Measurements from ENCODE around the gene EHMT2.

The EHMT2 gene

DNA sequence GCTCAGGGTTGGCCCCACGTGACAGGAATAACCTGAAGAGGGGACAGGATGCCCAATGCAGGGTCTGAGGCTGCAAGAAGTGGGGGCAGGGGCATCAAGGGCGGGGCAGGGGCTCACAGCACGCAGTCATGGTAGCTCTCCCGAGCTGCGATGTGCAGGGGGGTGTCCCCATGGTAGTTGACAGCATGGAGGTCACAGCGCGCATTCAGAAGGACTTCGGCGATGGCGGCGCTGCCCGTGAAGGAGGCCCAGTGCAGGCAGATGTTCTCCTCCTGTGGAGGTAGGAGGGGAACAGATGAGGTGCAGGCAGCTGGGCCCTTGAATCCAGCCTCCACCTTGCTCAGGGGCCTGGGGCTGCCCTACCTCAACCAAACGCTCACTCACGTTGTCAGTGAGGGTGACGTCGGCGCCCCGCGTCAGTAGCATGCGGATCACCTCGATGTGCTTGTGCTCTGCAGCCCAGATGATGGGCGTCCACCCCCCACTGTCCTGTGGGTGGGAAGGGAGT is 12.9 kb downstream of the EHMT2 start:
- DNase-seq: no peak
- peaks cover 72% of the 10 kb centered on the region for H3K36me3 ChIP-seq (replicated peaks)
- no peaks in the 10 kb centered on the region for H3K27me3 ChIP-seq (replicated peaks)
- TF ChIP-seq, protein P1, sequence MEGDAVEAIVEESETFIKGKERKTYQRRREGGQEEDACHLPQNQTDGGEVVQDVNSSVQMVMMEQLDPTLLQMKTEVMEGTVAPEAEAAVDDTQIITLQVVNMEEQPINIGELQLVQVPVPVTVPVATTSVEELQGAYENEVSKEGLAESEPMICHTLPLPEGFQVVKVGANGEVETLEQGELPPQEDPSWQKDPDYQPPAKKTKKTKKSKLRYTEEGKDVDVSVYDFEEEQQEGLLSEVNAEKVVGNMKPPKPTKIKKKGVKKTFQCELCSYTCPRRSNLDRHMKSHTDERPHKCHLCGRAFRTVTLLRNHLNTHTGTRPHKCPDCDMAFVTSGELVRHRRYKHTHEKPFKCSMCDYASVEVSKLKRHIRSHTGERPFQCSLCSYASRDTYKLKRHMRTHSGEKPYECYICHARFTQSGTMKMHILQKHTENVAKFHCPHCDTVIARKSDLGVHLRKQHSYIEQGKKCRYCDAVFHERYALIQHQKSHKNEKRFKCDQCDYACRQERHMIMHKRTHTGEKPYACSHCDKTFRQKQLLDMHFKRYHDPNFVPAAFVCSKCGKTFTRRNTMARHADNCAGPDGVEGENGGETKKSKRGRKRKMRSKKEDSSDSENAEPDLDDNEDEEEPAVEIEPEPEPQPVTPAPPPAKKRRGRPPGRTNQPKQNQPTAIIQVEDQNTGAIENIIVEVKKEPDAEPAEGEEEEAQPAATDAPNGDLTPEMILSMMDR (IDR thresholded peaks at IDR 0.05; ENCODE audit: low read depth, low read length, missing control alignments): no peak
- in situ Hi-C loops (cut with HindIII; ENCODE audit: low pct_ligation_motif_present, low sequenced_read_pairs): no loop called here
- H3K4me3 ChIP-seq (ENCODE audit: low read depth, low read length): no peak overlapping the region
- no peak overlapping the region for H3K27ac ChIP-seq

DNA sequence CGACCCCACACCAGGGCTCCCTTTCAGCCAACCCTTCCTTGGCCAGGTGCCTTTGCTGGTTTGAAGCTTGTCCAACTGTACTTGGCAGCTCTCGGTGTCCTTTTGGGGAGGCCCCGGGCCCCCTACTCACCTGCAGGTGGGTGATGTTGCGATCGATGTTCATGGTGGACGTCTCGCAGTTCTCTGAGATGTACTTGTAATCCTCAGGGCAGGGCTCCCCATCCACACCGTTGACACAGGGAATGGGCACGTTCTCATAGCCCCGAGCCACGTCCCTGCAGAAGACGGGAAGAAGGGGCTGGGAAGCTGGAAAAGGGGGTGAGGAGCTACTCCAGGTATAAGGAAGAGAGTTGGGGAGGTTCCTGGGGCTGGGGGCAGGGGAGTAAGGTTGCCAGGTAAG is 13.8 kb downstream of the EHMT2 start:
- H3K27me3 ChIP-seq (replicated peaks): no peaks in the 10 kb centered on the region
- DNase-seq: no peak
- no peak overlapping the region for H3K27ac ChIP-seq
- H3K4me3 ChIP-seq (ENCODE audit: low read depth, low read length): no peak overlapping the region
- in situ Hi-C loops (cut with HindIII; ENCODE audit: low pct_ligation_motif_present, low sequenced_read_pairs): no loop called here
- peaks cover 70% of the 10 kb centered on the region for H3K36me3 ChIP-seq (replicated peaks)
- TF ChIP-seq, protein P1 (IDR thresholded peaks at IDR 0.05; ENCODE audit: low read depth, low read length, missing control alignments): no peak

DNA sequence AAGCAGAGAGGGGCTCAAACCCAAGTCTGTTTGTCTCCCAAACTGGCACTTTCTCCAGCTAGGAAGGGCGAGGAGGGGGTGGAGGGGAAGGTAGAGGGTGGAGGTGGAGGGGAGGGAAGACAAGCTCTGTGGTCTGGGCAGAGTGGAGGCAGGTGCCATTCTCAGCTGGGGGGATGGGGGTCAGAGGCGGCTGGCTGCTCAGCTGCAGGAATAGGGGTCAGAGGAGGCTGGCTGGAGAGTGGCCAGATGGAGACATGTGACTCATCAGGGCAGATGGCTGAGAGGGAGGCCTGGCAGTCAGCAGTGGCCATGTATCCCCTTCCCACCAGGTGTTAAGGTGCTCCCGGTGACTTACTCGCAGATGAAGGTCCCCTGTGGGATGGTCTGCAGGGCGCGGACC is 15.2 kb downstream of the EHMT2 start:
- Histone ChIP-seq H3K4me3 (ENCODE audit: low read depth, low read length) (no peak overlapping the region), H3K27me3 (replicated peaks) (no peaks in the 10 kb centered on the region), H3K27ac (no peak overlapping the region), H3K36me3 (replicated peaks) (peaks cover 59% of the 10 kb centered on the region)
- TF ChIP-seq, protein P1 (IDR thresholded peaks at IDR 0.05; ENCODE audit: low read depth, low read length, missing control alignments): no peak
- in situ Hi-C loops (cut with HindIII; ENCODE audit: low pct_ligation_motif_present, low sequenced_read_pairs): no loop called here
- no peak for DNase-seq

DNA sequence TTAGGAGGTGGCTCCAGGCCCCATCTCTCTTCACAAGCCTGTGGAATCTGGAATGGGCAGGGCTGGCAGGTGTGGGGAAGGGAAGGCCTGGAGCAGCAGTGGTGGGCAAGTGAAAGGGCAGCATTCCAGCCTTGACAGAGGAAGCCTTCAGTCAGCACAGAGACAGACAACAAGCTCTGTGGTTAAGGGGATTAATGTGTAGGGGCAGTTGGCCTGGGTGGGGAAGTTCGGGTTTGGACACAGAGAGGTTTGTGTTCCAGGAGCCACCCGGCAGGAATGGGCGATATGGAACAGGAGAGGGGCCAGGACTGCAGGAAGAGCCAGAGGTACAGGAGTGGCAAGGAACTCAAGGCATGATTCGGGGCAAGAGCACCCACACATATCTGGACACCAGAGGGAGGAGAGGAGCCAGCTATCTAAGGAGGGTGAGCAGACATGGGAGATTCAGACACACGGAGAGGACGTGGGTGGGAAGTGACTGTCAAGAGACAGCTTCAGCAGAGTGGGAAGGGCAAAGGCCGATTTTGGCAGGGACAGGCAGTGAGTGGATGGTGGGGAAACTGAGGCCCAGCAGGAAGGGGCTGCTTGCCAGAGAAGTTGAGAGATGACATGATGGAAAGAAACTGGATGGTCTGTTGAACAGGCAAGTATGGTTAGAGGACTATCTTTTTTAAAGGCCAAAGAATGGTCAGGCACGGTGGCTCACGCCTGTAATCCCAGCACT is 16.2 kb downstream of the EHMT2 start:
- in situ Hi-C loops (cut with HindIII; ENCODE audit: low pct_ligation_motif_present, low sequenced_read_pairs): no loop called here
- Histone ChIP-seq H3K36me3 (replicated peaks) (peaks cover 48% of the 10 kb centered on the region), H3K27ac (no peak overlapping the region), H3K27me3 (replicated peaks) (no peaks in the 10 kb centered on the region), H3K4me3 (ENCODE audit: low read depth, low read length) (no peak overlapping the region)
- DNase-seq: no peak
- TF ChIP-seq, protein P1 (IDR thresholded peaks at IDR 0.05; ENCODE audit: low read depth, low read length, missing control alignments): no peak

DNA sequence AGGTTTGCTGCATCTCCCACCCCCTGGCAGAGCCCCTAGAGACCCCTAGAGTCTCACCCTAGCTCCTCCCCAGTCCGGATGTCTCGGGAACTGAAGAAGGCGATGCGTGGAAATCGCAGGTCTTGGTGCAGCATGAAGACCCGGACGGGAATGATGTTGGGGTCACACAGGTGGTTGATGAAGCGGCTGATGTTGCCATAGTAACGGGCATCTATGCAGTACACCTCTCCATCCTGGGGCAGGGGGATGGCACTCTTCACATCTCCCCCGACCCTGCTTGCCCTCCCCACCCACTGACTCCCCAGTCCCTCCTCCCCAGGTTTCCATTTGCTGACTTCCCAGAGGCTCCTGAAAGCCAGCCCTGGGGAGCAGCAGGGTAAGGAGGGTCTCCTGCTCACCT is 16.9 kb downstream of the EHMT2 start:
- DNase-seq: no peak
- Histone ChIP-seq H3K4me3 (ENCODE audit: low read depth, low read length) (no peak overlapping the region), H3K36me3 (replicated peaks) (peaks cover 45% of the 10 kb centered on the region), H3K27me3 (replicated peaks) (no peaks in the 10 kb centered on the region), H3K27ac (no peak overlapping the region)
- in situ Hi-C loops (cut with HindIII; ENCODE audit: low pct_ligation_motif_present, low sequenced_read_pairs): no loop called here
- TF ChIP-seq, protein P1 (IDR thresholded peaks at IDR 0.05; ENCODE audit: low read depth, low read length, missing control alignments): no peak

DNA sequence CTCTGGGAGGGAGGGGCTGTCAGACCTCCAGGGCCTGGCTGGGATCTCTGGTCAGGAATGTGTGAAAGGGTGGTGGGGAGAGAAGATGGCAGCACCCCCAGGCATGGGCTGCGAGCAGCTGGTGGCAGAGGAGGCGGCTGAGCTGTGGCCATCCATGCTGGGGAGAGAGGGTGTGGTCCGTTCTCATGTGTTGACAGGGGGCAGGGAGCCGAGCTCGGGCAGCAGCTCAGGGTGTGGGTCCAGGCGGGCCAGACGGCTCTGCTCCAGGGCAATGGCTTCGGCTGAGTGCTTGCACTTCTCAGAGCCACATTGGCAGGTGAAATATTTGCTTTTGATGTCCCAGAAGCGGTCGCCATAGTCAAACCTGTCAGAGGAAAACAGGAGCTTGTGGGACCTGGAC is 17.6 kb downstream of the EHMT2 start:
- TF ChIP-seq, protein P1 (IDR thresholded peaks at IDR 0.05; ENCODE audit: low read depth, low read length, missing control alignments): no peak
- H3K27ac ChIP-seq: no peak overlapping the region
- peaks cover 42% of the 10 kb centered on the region for H3K36me3 ChIP-seq (replicated peaks)
- in situ Hi-C loops (cut with HindIII; ENCODE audit: low pct_ligation_motif_present, low sequenced_read_pairs): no loop called here
- H3K4me3 ChIP-seq (ENCODE audit: low read depth, low read length): no peak overlapping the region
- DNase-seq: no peak
- no peaks in the 10 kb centered on the region for H3K27me3 ChIP-seq (replicated peaks)

Measured in brain microvascular endothelial cell (primary cell).